Stimulated activated CD8-positive, alpha-beta memory T cell treated with anti-CD3 and anti-CD28 coated beads, Interleukin-2, amount 100 ng/mL, for 1 hour (primary cell): Measurements from ENCODE around the gene EMSY.

Experiments used
- DNase-seq, 2 donors: peaks; one replicate each; pipeline ENCODE4 v3.0.0-alpha.2; 2020; ENCODE audit warnings: low read depth in 2 of 2

EMSY gene

DNA sequence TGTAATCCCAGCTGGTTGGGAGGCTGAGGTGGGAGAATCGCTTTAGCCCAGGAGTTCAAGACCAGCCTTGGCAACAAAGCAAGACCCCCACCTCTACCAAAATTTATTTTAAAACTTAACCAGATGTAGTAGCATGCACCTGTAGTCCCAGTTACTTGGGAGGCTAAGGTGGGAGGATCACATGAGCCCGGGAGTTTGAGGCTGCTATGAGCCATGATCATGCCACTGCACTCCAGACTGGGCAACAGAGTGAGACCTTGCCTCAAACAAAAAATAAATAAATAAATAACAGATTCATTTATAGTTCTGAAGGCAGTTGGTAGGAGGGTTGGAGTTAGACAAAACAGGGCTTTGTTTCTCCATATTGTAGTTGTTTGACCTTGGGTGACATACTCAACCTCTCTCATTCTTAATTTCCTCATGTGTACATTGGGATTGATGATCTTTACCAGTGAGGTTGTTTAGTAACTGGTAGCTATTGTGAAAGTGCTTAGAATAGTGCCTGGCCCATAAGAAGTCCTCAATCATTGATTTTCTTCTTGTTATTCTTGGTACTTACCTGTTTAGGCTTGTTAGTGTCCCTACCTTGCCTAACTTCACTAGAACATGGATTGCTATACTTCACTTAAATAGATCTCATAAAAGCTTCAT, 79.1 kb downstream of the EMSY start:
- no peak for DNase-seq

DNA sequence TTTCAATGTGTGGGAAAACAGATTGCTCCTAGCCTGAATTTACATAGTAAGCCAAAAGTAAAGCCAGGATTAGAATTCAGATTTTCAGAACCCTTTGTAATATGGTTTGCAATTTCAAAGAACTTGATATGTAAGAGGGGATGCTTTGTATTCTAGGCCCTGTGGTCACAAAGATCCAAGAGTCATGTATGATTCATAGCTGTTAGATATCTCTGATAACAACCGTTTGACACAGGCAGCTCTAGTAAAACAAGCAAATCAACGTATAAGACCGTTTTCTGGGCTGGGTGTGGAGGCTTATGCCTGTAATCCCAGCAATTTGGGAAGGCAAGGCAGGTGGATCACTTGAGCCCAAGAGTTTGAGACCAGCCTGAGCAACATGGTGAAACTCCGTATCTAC, 79.6 kb downstream of the EMSY start:
- DNase-seq, result no peak

DNA sequence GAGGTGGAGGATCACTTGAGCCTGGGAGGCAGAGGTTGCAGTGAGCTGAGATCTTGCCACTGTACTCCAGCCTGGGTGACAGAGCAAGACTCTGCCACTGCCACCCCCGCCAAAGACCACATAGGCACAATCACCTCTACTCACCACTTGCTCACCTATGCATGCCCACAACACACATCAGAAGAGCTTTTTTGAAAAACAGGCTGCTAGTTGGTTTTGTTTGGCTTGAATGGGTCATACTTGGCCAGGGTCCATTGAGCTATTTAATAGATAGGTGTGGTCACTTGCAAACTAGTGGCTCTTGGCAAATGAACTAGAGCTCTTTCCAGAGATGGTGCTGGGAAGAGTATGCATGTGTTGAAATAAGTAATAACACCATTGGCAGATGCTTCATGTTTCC, 80.1 kb downstream of the EMSY start:
- DNase-seq, result no peak

- no peak for DNase-seq
Measured at GRCh38 chr11:76526878-76527277, 82.1 kb downstream of the EMSY start.

DNA sequence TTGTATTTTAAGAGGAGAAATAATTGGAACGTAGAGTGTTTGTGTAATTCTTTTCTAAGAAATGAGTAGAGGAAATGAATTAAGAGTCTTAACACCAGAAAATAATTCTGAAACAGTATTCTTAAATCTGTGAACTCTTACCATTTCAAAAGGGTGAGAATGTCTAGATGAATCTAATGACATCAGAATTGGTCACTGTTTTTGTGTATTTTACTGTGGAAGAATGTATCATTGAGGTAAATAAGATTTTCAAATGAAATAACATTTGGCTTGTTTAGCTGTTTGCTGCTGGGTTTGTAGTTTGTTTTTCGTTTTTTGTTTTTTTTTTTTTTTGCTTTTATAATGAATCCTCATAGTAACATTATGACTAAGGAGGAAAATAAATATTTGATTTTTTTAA, 97.6 kb downstream of the EMSY start:
- DNase-seq, result no peak

DNA sequence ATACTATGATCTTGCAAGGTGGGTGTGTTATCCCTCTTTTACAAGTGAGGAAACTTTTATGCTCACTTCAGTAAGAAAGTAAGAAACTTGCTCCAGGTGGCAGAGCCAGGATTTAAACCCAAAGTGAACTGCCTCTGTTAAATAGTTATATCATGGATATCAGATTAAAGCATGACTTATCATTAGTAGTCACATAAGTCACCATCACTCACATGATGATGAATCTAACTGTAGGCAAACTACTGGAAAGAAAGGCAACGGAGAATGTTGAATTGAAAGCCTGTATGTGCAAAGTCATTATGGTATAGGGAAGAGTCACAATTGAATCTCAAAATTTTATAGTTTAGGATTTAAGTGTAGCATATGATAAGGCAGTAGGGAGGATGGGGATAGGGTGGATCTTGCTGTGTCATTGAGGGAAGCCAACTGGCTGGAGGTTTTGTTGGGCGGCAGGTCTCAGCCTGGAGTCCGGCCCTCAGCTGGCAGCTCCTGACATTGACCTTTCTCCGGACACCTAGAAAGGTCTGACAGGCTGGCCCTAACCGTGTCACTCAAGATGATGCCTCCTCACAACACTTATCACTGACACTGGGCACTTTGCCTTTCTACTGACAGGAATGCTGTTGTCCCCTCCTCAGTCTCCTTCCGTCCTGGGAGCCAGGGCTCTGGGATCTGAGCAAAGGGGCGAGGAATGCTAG, 98.3 kb downstream of the EMSY start:
- no peak for DNase-seq

GRCh38 chr11:76550781-76551180, 106.0 kb downstream of the EMSY start:
- no peak for DNase-seq

DNA sequence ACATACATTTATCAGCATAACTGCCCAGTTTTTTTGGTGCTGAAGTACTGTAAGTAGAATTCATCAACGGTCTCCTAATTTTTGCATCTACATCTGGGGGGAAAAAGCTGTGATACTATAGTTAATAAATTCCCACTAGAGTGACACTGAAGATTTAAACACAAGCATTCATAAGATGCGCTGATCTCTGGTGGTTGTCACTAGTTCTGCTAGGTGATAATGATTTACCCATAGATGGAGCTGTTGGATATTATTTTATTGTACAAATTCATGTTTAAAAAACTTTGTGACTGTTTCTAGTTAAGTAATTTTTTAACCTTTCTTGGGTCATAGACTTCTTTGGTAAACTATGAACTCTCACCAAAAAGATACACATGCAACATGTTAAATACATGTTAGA, 106.6 kb downstream of the EMSY start:
- no peak for DNase-seq

DNA sequence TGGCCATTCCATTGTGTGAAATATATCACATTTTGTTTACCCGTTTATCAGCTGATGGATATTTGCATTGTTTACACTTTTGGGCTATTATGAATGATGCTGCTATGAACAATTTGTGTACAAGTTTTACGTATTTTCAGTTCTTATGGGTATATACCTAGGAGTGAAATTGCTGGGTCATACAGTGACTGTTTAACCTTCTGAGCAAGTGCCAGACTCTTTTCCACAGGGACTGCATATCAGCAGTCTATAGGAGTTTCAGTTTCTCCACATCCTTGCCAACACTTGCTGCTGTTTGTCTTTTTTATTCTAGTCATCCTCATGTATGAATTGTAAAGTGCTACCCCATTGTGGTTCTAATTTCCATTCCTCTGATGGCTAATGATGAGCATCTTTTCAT, 108.2 kb downstream of the EMSY start:
- DNase-seq, result no peak

DNA sequence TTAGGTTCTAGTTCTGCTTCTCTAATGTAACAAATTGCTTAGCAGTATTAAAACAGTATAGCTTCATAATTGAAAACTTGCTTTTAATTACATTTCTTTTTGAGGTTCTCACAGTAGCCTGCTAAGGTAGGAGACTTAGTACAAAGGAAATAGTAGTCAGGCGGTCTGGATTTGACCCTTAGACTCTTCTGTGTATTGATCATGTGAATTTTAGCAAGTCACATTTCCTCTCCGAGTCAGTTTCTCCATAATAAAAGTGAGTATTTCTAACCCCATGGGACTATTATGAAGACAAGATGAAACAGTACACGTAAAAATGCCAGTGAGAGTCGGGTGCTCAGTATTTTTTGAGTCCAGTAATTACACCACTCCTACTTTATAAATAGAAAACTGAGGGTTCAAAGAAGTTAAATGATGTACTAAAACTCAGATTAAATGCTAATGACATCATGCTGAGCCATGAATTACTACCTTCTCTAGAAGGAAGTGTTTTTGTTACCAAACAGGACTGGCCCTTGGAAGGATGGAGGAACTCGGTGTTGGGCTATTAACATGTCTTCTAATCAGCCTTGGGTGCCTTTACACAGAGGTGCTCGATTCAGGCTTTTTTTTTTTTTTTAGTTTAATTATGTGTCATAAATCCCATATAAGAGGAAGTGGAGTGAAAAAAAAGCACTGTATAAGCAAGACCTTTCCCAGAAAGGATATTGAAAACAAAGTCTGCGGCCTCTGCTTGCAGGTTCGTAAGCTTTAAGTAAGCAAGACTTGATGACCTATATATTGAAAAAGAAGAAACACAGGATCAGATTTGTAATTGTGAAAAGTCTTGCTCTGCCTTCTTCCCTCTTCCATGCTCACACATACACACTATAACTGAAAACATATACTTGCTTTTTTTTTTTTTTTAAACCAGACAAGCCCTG, 109.0 kb downstream of the EMSY start:
- DNase-seq, result no peak

GRCh38 chr11:76554767-76555166, 109.9 kb downstream of the EMSY start:
- DNase-seq, result no peak

GRCh38 chr11:76557466-76557865, 112.6 kb downstream of the EMSY start:
- DNase-seq, result no peak

GRCh38 chr11:76558473-76558872, 113.7 kb downstream of the EMSY start:
- no peak for DNase-seq

DNA sequence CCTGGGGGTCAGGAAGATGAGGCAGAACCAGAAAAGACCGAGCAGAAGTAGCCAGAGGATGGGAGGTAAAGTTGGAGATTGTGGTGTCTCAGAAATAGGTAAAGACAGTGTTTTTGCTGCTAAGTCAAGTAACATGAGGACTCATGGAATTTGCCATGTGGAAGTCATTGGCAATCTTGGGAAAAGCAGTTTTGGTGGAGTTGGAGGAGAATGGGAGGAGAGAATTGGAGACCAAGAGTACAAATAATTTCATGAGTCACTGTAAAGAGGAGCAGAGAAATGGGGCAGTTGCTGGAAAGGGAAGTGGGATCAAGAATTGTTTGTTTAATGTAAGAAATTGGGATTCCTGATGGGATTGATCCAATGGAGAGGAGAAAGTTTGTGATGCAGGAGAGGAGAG, 114.1 kb downstream of the EMSY start:
- no peak for DNase-seq

- no peak for DNase-seq
Measured at GRCh38 chr11:76559346-76559745, 114.5 kb downstream of the EMSY start.

GRCh38 chr11:76560219-76560618, 115.4 kb downstream of the EMSY start:
- DNase-seq, result no peak

DNA sequence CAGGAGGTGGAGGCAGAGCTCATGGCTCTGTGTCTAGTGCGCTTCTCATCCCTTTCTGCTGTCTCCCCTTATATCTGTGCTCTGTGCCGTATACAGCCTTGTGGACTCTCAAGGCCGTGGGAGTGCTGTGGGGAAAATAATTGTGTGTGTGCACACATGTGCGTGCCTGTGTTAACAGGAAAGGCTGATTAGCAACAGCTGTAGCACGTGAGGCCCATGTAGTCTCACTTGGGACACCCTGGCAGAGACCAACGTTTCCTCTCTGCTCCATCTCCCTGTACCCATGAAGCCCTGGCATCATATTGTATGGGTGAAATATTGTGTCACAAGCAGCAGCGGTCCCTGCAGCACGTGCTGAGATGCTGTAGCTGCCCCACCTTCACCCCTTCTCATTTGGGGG, 116.4 kb downstream of the EMSY start:
- no peak for DNase-seq

DNA sequence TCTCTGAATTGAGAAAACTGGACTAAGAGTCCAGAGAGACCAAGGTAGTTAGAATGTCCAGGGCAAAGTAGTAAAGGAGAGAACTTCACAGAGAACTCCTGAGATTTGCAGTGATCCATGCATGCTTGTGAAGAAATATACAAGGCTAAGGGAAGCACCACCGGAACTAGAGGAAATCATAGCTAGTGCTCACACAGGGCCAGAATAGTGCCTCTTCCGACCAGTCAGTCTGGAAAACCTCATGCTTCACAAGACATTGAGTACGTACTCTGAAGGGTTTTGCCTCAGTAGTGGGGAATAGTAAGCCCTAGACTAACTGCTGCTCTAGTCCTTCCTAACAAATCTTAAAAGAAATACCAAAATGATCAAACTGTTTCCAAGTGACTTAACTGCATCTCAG, 117.7 kb downstream of the EMSY start:
- no peak for DNase-seq

DNA sequence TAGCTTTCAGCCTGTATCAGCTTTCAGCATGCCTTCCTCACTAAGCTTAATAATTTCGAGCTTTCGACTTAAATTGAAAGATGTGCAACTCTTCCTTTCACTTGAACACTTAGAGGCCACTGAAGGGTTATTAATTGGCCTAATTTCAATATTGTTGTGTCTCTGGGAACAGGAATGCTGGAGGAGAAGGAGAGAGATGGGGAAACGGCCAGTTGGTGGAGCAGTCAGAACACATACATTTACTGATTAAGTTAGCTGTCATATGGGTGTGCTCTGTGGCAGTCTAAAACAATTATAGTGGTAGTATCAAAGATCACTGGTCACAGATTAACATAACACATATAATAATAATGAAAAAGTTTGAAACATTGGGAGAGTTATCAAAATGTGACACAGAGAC, 119.5 kb downstream of the EMSY start:
- no peak for DNase-seq

DNA sequence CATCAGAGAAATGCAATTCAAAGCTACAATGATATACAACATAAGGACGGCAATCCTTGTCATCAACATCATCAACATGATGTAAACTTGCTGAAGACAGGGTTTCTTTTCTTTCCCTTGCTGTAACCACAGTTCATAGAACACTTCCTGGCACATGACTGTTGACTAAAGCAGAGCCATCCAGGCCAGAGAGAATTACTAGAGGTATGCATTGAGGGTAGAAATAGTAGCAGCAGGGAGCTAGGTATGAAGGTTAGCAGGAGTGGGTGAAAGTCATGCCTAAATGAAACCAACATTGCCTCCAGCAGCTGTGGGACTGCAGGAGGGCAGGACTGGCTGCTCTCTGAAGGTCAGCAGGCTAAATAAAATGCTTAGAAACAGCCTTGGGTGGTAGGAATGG, 122.0 kb downstream of the EMSY start:
- DNase-seq, result no peak

DNA sequence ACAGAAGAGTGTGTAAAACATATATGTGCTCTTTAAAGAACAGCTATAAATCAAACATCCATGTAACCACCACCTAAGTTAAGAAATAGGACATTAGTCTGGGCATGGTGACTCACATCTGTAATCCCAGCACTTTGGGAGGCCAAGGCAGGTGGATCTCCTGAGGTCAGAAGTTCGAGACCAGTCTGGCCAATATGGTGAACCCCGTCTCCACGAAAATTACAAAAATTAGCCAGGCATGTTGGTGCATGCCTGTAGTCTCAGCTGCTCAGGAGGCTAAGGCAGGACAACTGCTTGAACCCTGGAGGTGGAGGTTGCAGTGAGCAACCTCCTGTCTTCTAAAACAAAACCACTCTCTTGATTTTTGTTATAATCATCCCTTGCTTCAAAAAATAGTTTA, 122.4 kb downstream of the EMSY start:
- DNase-seq, result no peak

DNA sequence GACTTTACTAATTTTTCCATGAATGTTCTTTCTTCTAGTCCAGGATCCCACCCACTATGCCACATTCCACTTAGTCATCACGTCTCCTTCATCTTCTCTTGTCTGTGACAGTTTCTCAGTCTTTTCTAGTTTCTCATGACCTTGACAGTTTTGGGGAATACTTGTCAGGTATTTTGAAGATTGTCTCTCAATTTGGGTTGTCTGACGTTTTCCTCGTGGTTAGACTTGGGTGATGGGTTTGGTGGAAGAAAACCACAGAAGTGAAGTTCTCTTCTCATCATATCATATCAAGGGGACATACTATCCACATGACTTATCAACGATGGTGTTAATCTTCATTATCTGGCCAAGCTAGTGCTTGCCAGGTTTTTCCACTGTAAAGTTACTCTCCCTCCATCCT, 123.3 kb downstream of the EMSY start:
- no peak for DNase-seq

DNA sequence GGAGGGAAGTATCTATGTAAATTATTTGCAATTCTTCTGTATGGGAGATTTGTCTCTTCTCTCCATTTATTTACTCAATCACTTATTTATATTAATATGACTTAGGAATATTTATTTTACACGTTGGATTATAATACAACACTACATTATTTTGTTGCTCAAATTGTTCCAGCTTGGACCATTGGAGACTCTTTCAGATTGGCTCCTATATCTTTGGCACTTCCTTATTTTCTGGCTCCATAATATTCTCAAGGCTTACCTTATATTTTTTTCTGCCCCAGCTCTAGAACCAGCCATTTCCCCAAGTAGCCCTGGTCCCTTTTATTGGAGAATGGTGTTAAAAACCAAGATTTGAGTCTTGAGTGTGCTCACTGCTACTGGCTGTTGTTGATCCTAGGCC, 123.8 kb downstream of the EMSY start:
- DNase-seq, result no peak
